ENCODE data around the gene RAB11B. TPM values are rescaled to one million over a fixed set of nuclear protein-coding genes. Genes with fewer than 3 reads are reported as not detected.
A peak's percentile ranks its signal among the peaks of the same experiment; 100 is the strongest.
"Not testable (repeated sequence)": the region's sequence is repeated elsewhere in the genome, so short reads cannot be mapped to it uniquely, and the experiment has no call there.

RAB11B gene
- total RNA-seq, 2 donors from 2014 or later = 47.7 to 50.4 TPM

DNA sequence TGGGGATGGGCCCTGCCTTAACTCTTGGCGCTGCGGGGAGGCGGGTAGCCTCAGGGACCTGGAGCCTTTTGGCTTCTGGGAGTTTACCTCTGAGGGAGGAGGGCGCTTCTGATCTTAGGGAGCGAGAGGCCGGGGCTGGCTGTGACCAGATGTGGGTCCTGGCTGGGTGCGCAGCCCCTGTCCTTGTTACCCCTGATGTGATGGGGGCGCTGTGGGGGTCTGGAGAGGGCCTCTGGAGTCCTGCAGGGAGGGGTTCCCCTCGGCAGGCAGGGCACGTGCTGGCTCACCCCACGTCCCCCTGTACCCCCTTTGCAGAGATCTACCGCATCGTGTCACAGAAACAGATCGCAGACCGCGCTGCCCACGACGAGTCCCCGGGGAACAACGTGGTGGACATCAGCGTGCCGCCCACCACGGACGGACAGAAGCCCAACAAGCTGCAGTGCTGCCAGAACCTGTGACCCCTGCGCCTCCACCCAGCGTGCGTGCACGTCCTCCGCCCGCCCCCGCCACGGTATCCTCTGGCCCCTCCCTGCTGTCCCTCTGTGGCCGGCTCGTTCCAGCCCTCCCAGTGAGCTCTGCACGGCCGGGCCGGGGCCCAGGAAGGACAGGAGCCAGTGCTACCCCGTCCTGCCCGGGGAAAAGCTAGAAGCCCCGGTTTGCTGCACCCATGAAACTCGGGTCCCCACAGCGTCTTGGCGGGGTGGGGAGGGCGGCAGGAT lies 13.1 kb downstream of the RAB11B start:
- no peak for DNase-seq
- Histone ChIP-seq H3K27me3 (no peaks in the 10 kb centered on the region), H3K4me3 (no peak overlapping the region), H3K27ac (no peak overlapping the region), H3K36me3 (replicated peaks in 1 of 2; ENCODE audit: insufficient read depth in 1 of 2, low read depth in 2 of 2) (peaks cover 6 to 12% of the 10 kb centered on the region in 2 donors), H3K9me3 (no peaks in the 10 kb centered on the region), H3K4me1 (peaks cover 12% of the 10 kb centered on the region)
- no peak for ATAC-seq
- TF ChIP-seq, protein P1, sequence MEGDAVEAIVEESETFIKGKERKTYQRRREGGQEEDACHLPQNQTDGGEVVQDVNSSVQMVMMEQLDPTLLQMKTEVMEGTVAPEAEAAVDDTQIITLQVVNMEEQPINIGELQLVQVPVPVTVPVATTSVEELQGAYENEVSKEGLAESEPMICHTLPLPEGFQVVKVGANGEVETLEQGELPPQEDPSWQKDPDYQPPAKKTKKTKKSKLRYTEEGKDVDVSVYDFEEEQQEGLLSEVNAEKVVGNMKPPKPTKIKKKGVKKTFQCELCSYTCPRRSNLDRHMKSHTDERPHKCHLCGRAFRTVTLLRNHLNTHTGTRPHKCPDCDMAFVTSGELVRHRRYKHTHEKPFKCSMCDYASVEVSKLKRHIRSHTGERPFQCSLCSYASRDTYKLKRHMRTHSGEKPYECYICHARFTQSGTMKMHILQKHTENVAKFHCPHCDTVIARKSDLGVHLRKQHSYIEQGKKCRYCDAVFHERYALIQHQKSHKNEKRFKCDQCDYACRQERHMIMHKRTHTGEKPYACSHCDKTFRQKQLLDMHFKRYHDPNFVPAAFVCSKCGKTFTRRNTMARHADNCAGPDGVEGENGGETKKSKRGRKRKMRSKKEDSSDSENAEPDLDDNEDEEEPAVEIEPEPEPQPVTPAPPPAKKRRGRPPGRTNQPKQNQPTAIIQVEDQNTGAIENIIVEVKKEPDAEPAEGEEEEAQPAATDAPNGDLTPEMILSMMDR (IDR thresholded peaks at IDR 0.05) = no peak
- no peak for TF ChIP-seq POLR2A (IDR thresholded peaks at IDR 0.05)
- 87 to 92% methylated on average over 15 to 33 of the region's 44 CpGs for WGBS, 2 donors
- intact Hi-C loops (cut with DNase I) = loop anchor here (10.0 kb wide), 1 partner anchor 102 kb away; the partner anchor contains the start of gene PRAM1

- 86 to 94% methylated on average over 16 to 23 of the region's 24 CpGs for WGBS, 2 donors
- intact Hi-C loops (cut with DNase I) = loop anchor here (10.0 kb wide), 1 partner anchor 101 kb away; the partner anchor contains the start of gene PRAM1
Measured at GRCh38 chr19:8403820-8404109, 13.6 kb downstream of the RAB11B start.

DNA sequence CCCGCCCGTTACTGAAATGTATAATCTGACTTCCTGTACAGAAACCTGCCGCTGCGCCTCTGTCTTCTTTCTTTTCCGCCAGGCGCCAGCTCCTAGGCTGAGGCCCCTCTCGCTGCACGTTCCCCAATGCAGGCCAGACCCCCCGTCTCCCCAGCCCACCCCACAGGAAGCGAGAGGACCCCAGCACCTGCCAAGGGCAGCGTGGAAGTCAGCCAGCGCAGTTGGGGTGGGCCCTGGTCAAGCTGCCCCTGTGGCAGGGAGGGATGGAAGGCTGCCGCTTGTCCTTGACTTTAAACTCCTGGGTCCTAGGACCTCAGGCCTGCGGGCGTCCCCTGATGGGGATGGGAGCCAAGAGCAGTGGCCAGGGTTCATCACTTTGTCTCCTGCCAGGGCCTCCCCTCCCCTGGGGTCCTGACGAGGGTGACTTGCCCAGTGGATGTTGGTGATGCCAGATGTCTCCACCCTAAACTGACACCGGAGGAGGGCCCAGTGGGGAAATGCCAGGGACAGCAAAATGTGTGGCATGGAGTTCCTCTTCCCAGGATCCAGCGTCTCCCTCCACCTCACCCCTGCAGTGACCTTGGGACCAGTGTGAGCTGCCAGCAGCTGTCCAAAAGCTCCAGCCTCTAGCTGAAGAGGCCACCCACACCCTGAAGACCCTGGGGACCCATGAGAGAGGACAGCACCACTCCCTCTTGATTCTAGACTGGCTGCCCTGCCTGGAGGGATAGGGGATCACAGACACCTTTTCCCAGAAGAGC lies 14.4 kb downstream of the RAB11B start:
- Histone ChIP-seq H3K4me3 (no peak overlapping the region), H3K27me3 (no peaks in the 10 kb centered on the region), H3K36me3 (replicated peaks in 1 of 2; ENCODE audit: insufficient read depth in 1 of 2, low read depth in 2 of 2) (peaks cover 6 to 12% of the 10 kb centered on the region in 2 donors), H3K9me3 (no peaks in the 10 kb centered on the region), H3K4me1 (peaks cover 8% of the 10 kb centered on the region), H3K27ac (peak overlapping the region in 2 of 4 donors; percentile 14 to 47)
- ATAC-seq (no peak), DNase-seq (peak in 2 of 4 donors; percentile 36 to 55)
- intact Hi-C loops (cut with DNase I) = loop anchor here (10.0 kb wide), 1 partner anchor 100 kb away; the partner anchor contains the start of gene PRAM1
- TF ChIP-seq, protein P1 (IDR thresholded peaks at IDR 0.05) = no peak
- TF ChIP-seq POLR2A (IDR thresholded peaks at IDR 0.05) = no peak
- 77 to 94% methylated on average over 10 to 18 of the region's 18 CpGs for WGBS, 2 donors

More at GRCh38 chr19:8403820-8404109, 13.6 kb downstream of the RAB11B start:
- Histone ChIP-seq H3K36me3 (replicated peaks in 1 of 2; ENCODE audit: insufficient read depth in 1 of 2, low read depth in 2 of 2) (peaks cover 6 to 12% of the 10 kb centered on the region in 2 donors), H3K4me3 (no peak overlapping the region), H3K4me1 (peaks cover 8% of the 10 kb centered on the region), H3K27ac (no peak overlapping the region), H3K27me3 (no peaks in the 10 kb centered on the region), H3K9me3 (no peaks in the 10 kb centered on the region)
- TF ChIP-seq, protein P1 (IDR thresholded peaks at IDR 0.05) = no peak
- TF ChIP-seq POLR2A (IDR thresholded peaks at IDR 0.05) = no peak
- no peak for ATAC-seq
- DNase-seq = no peak

DNA sequence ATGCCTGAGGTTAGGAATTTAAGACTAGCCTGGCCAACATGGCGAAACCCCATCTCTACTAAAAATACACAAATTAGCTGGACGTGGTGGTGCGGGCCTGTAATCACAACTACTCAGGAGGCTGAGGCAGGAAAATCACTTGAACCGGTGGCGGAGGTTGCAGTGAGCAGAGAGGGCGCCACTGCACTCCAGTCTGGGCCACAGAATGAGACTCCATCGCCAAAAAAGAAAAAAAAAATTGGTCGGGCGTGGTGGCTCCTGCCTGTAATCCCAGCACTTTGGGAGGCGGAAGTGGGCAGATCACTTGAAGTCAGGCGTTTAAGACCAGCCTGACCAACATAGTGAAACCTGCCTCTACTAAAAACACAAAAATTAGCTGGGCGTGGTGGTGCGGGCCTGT lies 20.6 kb downstream of the RAB11B start:
- peaks cover 13% of the 10 kb centered on the region for H3K4me1 ChIP-seq
- 87 to 93% methylated on average over 13 of the region's 13 CpGs for WGBS, 2 donors
- H3K27ac ChIP-seq; DNase-seq; H3K4me3 ChIP-seq; ATAC-seq; intact Hi-C loops (cut with DNase I); H3K9me3 ChIP-seq; H3K27me3 ChIP-seq; H3K36me3 ChIP-seq (replicated peaks in 1 of 2; ENCODE audit: insufficient read depth in 1 of 2, low read depth in 2 of 2): not testable (repeated sequence)
